IPS-11a (cell line): ENCODE measurements around the gene SEMA3C.

Experiments
- H3K4me3 ChIP-seq: one replicate; pipeline ENCODE4 v1.5.1; 2013; ENCODE audit warnings: low read depth, low read length, control low read depth

SEMA3C gene

DNA sequence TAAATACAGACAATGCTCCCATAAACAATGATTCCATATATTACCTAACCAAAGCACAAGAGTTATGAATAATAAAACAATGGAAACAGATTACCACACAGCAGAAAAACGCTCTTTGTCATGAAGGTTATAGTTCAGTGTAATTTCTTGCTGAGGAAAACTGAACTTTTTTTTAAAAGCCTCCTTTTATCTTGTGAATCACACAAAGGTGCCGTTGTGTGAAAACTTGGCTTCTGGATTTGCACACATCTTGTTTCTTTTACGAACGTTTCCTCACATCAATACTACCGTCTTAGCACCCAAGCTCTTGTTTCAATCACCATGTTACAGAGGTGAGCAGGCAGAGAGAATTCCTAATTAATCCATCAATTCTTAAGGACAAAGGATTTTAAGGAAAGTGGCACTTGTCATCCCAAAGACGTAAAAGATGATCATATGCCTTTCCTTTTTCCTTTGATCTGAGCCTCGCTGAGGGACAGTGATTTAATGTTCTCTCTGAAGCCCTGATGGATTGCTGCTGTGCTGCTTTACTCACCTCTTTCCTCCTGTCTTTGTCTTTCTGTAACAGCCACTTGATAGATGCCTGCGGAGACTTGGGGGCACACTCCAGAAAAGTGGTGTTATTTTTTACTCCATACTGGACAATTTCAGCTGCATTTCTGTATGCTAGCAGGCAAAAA lies 170.3 kb downstream of the SEMA3C start:
- no peak overlapping the region for H3K4me3 ChIP-seq

DNA sequence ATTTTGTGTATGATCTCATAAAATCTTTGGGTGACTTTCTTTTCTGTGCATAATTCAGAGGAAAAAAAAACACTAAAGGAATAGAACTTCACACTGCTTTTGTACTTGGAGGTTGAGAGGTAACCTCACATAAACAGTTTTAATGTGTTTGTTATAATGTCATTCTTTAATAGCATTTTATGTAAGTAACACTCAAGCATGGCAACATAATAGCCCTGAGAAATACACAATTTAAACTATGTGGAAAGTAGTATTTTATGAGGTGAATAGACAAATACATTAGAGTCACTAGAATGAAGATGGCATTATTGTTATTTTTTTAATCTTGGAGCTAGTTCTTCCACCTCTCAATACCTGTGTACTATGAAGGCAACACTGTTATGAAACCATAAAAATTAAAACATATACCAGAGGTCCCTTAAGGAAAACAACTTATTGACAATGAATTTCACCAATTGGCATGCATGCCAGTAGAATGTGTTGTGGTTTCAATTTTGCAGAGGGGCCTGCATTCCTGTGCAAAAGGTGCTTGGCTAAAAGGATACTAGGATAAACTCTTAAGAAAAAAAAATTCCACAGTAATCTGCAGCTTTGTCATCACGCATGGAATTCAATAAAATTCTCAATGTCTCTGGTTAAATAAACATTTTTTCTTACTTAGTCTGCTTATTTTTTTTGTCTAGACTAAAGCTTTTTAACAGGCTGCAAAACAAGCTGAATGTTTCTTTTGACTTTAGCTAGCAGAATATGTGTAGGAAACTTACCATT lies 177.9 kb downstream of the SEMA3C start:
- no peak overlapping the region for H3K4me3 ChIP-seq

DNA sequence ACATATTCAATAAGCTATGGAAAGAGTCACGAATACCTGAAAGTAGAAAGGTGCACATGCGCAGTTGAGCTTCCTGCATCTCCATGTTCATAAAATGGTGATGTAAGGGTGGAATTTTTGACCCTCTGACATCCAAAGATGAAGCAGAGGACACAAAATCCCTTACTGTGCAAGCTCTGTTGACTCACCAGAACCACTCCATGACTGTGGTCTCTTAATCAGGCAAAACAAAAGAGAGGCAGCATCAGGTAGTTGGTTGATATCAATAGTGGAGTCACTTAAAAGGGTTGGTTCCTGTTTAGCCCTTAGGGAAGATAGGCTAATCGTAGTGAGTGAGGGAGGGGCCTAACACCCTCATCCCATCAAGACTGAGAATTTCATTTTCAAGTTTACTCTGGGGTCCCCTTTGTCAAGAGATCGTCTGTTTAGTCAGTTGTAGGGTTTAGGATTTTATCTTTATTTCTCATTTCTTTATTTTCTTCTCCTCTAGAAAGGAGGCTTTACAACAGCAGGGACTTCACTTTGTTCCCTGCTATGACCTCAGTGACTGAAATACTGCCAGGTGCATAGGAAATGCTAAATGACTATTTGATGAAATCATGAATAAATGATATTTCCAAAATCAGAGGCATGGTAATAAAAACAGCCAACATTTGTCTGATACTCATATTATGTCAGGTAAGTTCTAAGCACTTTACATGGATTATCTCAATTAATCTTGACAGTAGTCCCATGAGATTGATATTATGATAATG lies 182.3 kb downstream of the SEMA3C start:
- H3K4me3 ChIP-seq, result no peak overlapping the region

- H3K4me3 ChIP-seq, result no peak overlapping the region
These were observed 183.5 kb downstream of the SEMA3C start for GRCh38 chr7:80735330-80735729.

- no peak overlapping the region for H3K4me3 ChIP-seq
These were observed 184.8 kb downstream of the SEMA3C start for GRCh38 chr7:80734011-80734410.

DNA sequence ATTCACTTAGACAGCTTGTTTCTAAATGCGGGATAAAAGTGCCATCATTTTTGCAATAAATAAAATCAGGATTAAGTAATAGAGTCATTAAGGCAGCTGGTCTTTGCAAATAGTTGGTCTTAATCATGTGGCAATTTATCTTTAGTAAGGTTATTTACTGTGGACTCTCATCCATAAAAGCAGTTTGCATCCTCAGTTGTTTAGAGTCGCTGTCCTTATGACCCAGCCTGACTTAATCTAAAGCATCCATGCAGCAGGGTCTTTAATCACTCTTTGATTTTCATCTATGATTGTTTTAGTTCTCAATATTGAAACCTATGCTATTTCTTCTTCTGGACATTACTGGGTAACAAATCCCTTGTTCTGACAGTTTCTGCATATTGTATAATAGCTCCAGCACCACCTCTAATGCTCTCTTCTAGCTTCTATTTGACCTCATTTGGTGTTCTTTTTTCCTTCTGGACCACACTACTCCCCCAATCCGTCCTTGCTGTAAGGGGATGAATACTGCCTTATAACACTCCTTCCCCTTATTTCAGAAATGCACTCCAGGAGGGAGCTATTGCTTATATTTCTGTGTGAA lies 185.4 kb downstream of the SEMA3C start:
- no peak overlapping the region for H3K4me3 ChIP-seq

DNA sequence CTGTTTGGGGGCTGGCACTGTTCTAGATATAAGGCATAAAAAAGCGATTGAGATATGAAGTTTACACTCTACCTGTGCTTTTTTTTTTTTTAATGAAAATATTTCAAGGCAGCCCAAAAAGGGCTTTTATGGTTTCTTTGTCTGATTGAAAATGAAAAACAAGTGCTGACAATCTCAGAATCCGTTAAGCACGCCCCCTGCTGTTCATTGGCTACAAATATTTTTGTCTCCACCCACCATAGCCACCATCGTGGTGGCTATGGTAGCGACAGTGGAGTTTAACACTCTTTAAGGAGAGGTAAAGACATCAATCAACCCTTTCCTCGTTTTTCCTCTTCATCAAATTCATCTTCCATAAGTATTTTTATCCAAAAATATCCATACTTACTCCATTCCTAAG lies 186.2 kb downstream of the SEMA3C start:
- no peak overlapping the region for H3K4me3 ChIP-seq

- H3K4me3 ChIP-seq, result no peak overlapping the region
These were observed 187.6 kb downstream of the SEMA3C start for GRCh38 chr7:80731281-80731680.

- H3K4me3 ChIP-seq, result no peak overlapping the region
These were observed 189.1 kb downstream of the SEMA3C start for GRCh38 chr7:80729591-80730320.

DNA sequence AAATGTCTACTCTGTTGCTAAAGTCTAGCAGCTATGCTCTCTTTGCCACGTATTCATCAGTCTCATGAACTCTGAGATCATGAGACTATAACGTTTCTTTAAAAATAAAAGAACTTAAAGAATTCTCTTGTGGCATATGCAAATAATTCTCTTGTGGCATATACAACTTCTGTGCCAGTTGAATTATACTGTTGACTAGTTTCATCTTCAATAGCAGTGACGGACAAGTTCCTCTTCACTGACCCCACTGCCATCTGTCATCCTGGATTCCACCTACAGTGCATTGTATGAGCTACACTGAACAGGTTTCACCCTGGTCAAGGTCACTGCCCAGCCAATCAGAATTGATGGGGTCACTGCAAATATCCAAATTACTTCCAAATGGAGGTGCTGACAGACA lies 192.2 kb downstream of the SEMA3C start:
- H3K4me3 ChIP-seq, result no peak overlapping the region

DNA sequence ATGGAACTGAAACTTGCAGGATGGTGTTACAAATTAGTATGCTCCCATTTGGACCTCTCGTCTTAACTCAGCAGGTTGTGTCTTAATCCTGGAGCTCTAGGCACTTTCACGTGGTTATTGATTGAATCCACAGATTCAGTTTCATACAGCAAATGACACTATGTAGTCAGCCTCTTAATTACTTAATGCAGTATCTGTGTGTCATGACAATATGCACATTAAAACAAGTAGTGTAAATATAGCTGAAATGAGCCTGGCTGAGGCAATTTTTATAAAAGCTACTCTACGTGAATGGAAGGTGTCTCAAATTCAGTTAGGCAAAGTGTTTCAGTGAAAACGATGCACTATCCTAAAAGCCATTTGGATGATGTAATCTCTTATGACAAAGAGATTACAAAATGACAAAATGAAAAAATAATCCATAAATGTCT lies 193.7 kb downstream of the SEMA3C start:
- H3K4me3 ChIP-seq, result no peak overlapping the region

DNA sequence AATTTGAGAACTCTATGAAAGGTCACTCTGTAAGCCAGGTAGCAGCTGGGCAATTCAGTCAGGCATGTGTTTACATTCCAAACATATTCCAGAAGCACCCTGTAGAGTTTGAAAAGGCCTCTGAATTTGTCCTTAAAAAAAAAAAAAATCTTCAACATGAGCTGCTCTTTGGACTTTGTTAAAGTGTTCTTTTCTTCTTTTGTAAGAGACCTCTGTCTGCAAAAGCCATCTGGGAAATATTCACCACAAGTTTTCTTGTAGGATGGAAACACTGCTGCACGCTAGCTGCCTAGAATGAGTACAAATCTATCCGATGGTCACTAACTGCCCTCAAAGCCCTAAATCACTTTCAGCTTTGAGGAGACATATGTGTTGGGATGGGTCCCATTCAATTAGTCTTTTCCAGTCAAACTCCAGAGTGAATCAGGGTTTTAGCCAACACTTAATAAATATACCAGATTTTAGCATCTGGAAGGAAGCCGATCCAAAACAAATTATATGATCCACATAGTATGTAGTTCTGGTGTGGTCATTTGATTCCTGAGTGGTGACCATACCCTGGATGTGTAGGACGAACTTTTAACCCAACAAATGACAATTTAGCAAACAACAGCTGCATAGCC lies 194.5 kb downstream of the SEMA3C start:
- H3K4me3 ChIP-seq, result no peak overlapping the region

DNA sequence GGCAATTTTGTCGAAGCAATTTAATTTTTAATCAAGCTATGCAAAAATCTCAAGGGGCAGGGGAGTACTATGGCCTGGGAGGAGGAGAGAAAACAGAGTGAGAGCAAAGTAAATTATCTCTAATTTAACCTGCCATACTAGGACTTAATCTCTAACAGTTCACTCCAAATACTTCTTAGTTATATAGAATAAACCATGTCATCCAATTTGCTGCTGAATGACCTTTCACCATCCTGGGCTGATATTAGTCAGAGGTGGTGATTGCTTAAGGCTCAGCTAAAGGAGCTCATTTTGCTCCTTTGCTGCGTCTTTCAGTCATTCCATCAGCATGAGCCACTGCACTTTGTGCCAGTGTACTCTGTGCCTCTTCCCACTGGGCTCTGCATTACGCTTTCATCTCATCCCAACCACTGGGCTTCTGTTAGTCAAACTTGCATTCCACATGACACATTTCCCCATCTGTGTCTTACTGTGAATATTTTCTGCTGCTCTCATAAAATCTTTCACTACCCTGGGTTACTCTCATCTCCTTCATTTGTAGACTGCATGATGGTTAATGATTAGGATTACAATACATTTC lies 196.1 kb downstream of the SEMA3C start:
- no peak overlapping the region for H3K4me3 ChIP-seq

DNA sequence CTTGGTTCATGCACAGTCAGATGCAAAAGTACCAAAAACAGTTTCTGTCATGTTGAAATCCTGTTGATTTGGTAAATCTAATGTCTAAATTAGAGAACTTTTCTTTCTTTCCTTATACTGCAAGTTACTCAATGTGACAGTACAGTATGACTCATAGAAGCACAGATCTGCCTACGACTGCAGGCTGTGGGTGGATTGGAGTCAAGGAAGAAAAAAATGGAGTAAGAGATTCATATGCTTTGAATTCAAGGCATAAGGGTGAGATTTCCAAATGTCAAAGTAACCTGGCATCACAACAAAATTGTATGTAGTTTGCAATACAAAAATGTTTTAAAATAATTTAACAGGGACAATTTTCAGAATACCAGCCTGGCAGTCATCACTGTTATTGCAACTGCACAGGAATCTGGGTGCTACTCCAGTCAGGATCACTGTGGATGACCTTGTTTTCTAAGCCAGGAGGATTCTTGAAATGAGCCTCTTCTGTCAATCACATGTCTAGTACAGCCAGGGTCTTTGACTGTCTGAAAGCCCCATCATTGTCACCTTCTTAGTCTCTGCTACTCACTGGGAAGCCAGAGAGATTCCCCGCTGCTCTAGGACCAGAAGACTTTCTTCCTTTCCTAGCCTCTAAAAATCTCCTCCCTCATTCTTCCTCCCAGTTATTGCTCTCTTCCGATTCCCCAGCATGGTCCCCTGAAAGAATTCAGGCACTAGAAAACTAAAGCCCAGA lies 196.8 kb downstream of the SEMA3C start:
- H3K4me3 ChIP-seq, result no peak overlapping the region

DNA sequence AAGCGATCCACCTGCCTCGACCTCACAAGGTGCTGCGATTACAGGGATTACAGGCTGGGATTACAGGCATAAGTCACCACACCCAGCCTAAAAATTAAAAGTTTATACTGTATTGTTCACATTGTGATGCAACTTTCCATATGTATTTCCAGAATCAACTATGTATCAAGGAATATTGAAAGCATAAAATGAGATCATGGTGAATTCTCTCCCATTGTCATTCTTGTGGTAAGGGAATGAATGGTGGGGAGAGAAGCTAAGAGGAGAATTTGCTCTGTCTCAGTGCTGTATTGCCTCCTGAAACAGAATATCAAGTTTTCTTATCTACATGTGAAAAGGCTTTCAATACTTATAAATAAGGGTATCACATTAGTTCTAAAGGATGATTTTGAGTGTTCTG lies 198.7 kb downstream of the SEMA3C start:
- H3K4me3 ChIP-seq, result no peak overlapping the region

- H3K4me3 ChIP-seq, result no peak overlapping the region
These were observed 199.6 kb downstream of the SEMA3C start for GRCh38 chr7:80719261-80719660.

DNA sequence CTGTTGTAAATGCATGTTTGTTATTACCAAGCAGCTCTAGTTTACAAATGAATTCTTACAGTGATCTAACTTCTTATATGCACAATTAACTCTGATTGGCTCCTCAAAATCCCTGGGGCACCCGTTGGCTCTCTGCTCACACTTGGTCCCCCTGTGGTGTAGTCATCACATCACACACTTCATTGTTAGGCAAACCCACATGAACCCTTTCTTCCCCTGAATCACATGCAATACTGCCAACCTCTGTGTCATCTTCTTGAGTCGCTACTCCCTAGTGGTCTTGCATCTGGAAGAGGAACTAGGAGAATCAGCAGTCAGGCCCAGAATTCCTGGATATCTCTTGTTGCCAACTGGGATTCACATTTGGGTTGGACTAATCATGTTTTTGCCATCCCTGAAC lies 207.3 kb downstream of the SEMA3C start:
- H3K4me3 ChIP-seq, result no peak overlapping the region

- no peak overlapping the region for H3K4me3 ChIP-seq
These were observed 210.7 kb downstream of the SEMA3C start for GRCh38 chr7:80708123-80708522.

DNA sequence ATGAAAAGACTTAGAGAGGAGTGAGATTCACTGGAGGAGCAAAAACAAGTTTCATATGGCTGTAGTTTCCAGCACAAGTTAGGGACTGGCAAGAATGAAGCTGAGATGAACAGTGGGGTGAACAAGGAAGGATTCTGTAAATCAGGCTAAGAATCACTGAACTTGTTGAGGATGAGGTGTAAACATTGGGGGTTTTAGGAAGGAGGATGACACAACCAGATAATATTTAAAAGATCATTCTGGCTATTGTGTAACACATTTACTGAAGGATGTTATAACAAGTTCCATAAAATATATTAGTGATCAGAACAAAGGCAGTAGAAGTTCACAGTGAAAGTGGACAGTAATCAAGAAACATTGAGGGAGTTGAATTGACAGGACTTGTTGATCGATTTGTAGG lies 211.5 kb downstream of the SEMA3C start:
- H3K4me3 ChIP-seq, result no peak overlapping the region
